OCI-LY3 (cell line): ENCODE results near the gene GUCY1A2.

ENCODE experiments used
- H2AFZ ChIP-seq: fragments of 200-600, 300-600 bp; shearing (Covaris generic); 2 replicates; pipeline ENCODE4 v1.6.0; 2014; ENCODE audit warnings: antibody characterized with exemption, low read depth, low read length
- H3K27ac ChIP-seq: fragments of 200-600, 300-600 bp; sonication (generic); 2 replicates; pipeline ENCODE4 v1.5.1; 2014; ENCODE audit warnings: mild to moderate bottlenecking, low read length, moderate library complexity, mixed read lengths
- H3K27me3 ChIP-seq: fragments of 200-600, 300-600 bp; sonication (generic); 2 replicates; pipeline ENCODE4 v1.6.1; 2014; ENCODE audit warnings: low read depth, low read length, mixed read lengths
- H3K36me3 ChIP-seq: fragments of 200-600, 300-600 bp; sonication (generic); replicated peaks from 2 replicates; pipeline ENCODE3; 2014; ENCODE audit warnings: low read depth, low read length, mixed read lengths
- H3K4me1 ChIP-seq: fragments of 300-600, 200-600 bp; sonication (generic); 2 replicates; pipeline ENCODE4 v1.6.1; 2014; ENCODE audit warnings: low read length, mixed read lengths
- H3K4me2 ChIP-seq: fragments of 200-600, 300-600 bp; sonication (generic); 2 replicates; pipeline ENCODE4 v1.6.1; 2014; ENCODE audit warnings: low read length, mixed read lengths
- H3K4me3 ChIP-seq: fragments of 300-600, 200-600 bp; sonication (generic); 2 replicates; pipeline ENCODE4 v1.5.1; 2014; ENCODE audit warnings: antibody characterized with exemption, mild to moderate bottlenecking, low read length, moderate library complexity
- H3K79me2 ChIP-seq: fragments of 300-600, 200-600 bp; shearing (Covaris generic); 2 replicates; pipeline ENCODE4 v1.6.1; 2014; ENCODE audit warnings: mild to moderate bottlenecking, low read length, mixed read lengths
- H3K9ac ChIP-seq: fragments of 300-600, 200-600 bp; shearing (Covaris generic); 2 replicates; pipeline ENCODE4 v1.6.0; 2014; ENCODE audit warnings: mild to moderate bottlenecking, low read length, moderate library complexity
- H3K9me3 ChIP-seq: fragments of 200-600, 300-600 bp; shearing (Covaris generic); 2 replicates; pipeline ENCODE4 v1.6.1; 2014; ENCODE audit warnings: low read length, mixed read lengths; ENCODE audit not compliant: insufficient read depth
- H4K20me1 ChIP-seq: fragments of 200-600, 300-600 bp; sonication (generic); 2 replicates; pipeline ENCODE4 v1.6.1; 2016; ENCODE audit warnings: low read length, mixed read lengths; ENCODE audit not compliant: insufficient read depth
- CTCF ChIP-seq: fragments of 200-600, 300-600 bp; sonication (generic); IDR thresholded peaks from 2 replicates; pipeline ENCODE4 v1.5.1; 2014; ENCODE audit warnings: antibody characterized with exemption, low read length, low read depth
- EZH2phosphoT487 ChIP-seq: fragments of 200-600 bp; shearing (Covaris generic); IDR thresholded peaks from 2 replicates; pipeline ENCODE4 v1.6.1; 2018; ENCODE audit warnings: antibody characterized with exemption, mixed run types, low read depth

The GUCY1A2 gene

DNA sequence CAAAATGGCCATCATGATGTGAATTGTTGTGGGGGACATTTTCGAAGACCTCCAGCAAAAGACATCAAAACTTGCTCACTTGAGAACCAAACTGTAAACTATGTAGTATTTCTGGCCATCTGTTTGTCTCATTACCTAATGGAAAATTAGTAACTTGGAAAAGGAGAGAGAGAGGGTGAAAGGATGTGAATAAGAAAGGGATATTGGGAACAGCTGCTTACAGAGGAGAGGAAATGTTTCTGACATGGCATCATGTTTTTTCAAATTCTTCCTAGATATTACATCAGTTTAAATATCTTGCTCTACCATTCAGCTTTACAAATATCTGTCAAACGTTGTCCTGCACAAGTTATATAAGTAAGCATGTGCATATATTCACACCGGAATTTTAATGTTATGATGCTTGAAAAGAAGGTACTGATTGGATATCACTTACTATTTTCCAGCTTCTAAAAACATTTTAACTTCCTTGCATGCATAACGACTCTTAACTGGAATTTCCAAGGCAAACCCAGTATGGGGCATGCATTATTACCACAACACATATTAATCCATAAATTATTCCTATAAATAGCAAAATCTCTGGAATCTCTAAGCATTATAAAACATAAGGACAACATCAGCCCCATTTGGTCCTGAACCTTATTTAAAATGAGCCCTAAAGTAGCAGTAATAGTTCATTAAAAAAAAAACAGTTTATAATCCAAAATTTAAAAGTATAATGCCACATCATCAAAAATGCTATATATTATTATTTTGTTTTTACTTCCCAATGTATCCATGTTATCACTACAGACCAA is 20.0 kb downstream of the GUCY1A2 start:
- no peaks in the 10 kb centered on the region for H3K27me3 ChIP-seq
- H3K4me2 ChIP-seq = no peak overlapping the region
- no peak for TF ChIP-seq EZH2phosphoT487
- TF ChIP-seq CTCF = no peak
- no peak overlapping the region for H3K27ac ChIP-seq
- H4K20me1 ChIP-seq = no peaks in the 10 kb centered on the region
- H3K4me3 ChIP-seq = no peak overlapping the region
- no peak overlapping the region for H2AFZ ChIP-seq
- no peaks in the 10 kb centered on the region for H3K36me3 ChIP-seq
- H3K9ac ChIP-seq = no peak overlapping the region
- H3K9me3 ChIP-seq = no peaks in the 10 kb centered on the region
- H3K4me1 ChIP-seq = no peaks in the 10 kb centered on the region
- no peaks in the 10 kb centered on the region for H3K79me2 ChIP-seq

GRCh38 chr11:106997227-106997626 is 21.0 kb downstream of the GUCY1A2 start:
- no peak overlapping the region for H3K4me2 ChIP-seq
- no peak overlapping the region for H3K27ac ChIP-seq
- no peaks in the 10 kb centered on the region for H3K27me3 ChIP-seq
- no peak for TF ChIP-seq CTCF
- no peak for TF ChIP-seq EZH2phosphoT487
- H3K4me1 ChIP-seq = no peaks in the 10 kb centered on the region
- H3K4me3 ChIP-seq = no peak overlapping the region
- no peak overlapping the region for H2AFZ ChIP-seq
- H4K20me1 ChIP-seq = no peaks in the 10 kb centered on the region
- H3K79me2 ChIP-seq = no peaks in the 10 kb centered on the region
- H3K36me3 ChIP-seq = no peaks in the 10 kb centered on the region
- H3K9me3 ChIP-seq = no peaks in the 10 kb centered on the region
- H3K9ac ChIP-seq = no peak overlapping the region

DNA sequence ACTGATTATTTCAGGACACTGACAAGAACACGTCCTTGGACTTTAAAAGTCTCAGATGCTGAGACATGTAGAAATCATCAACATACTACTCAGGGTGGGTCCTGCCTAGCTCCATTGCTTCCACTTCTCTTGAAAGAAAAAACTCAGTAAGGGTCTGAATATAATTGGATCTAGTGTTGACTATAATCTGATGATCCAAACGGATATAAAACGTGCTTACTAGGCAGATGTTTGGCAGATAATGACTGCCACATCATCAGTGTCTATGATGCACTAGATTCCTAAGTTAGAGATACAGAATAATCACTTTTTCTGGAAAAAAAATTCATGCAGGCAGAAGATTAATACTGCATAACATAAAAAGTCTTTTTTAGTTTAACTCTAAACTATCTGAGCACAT is 21.6 kb downstream of the GUCY1A2 start:
- Histone ChIP-seq H3K9ac (no peak overlapping the region), H3K27me3 (no peaks in the 10 kb centered on the region), H3K79me2 (no peaks in the 10 kb centered on the region), H2AFZ (no peak overlapping the region), H3K36me3 (no peaks in the 10 kb centered on the region), H3K4me3 (no peak overlapping the region), H3K27ac (no peak overlapping the region), H3K4me1 (no peaks in the 10 kb centered on the region), H4K20me1 (no peaks in the 10 kb centered on the region), H3K4me2 (no peak overlapping the region), H3K9me3 (no peaks in the 10 kb centered on the region)
- TF ChIP-seq CTCF (no peak), EZH2phosphoT487 (no peak)

DNA sequence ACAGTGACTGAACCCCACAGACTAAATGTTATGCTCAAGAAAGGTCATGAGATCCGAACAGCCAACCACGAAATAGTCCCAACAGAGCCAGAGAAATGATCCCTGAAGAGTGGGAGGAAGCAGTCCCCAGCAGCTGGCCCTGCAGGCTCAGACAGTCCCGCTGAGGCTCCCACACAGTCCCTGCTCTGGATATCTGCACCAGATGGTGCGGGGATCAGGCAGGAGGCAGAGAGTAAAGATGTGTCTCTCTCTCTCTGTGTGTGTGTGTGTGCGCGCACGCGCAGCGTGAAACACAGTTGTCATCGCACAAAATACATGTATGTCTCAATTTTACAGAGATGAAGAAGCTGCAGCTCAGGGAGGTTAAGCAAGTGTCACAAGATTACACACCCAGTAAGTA is 27.9 kb downstream of the GUCY1A2 start:
- no peak overlapping the region for H3K27ac ChIP-seq
- H3K9ac ChIP-seq = no peak overlapping the region
- no peaks in the 10 kb centered on the region for H3K27me3 ChIP-seq
- H3K9me3 ChIP-seq = no peaks in the 10 kb centered on the region
- H2AFZ ChIP-seq = no peak overlapping the region
- no peaks in the 10 kb centered on the region for H3K79me2 ChIP-seq
- H4K20me1 ChIP-seq = no peaks in the 10 kb centered on the region
- no peaks in the 10 kb centered on the region for H3K4me1 ChIP-seq
- TF ChIP-seq CTCF (no peak), EZH2phosphoT487 (no peak)
- no peaks in the 10 kb centered on the region for H3K36me3 ChIP-seq
- H3K4me3 ChIP-seq = no peak overlapping the region
- H3K4me2 ChIP-seq = no peak overlapping the region
